Ascending aorta (tissue), 2 donors: Measurements from ENCODE around the gene TBXA2R. TPM values are rescaled to one million over a fixed set of nuclear protein-coding genes. Genes with fewer than 3 reads are reported as not detected.
A peak's percentile ranks its signal among the peaks of the same experiment; 100 is the strongest.

Source experiments
- DNase-seq, 2 donors: peaks; one replicate each; pipeline ENCODE4 v3.0.0-alpha.2; 2019; ENCODE audit warnings: low spot score in 2 of 2
- H3K27ac ChIP-seq, 2 donors: fragments of 200-600 bp; sonication (generic); one replicate each; pipeline ENCODE4 v1.5.1; 2016 to 2017; ENCODE audit warnings: mild to moderate bottlenecking in 1 of 2
- H3K27me3 ChIP-seq: fragments of 200-600 bp; sonication (generic); one replicate; pipeline ENCODE4 v1.5.1; 2017
- H3K36me3 ChIP-seq, 2 donors: fragments of 200-600 bp; sonication (generic); one replicate each; pipeline ENCODE4 v1.5.1; 2016
- H3K4me1 ChIP-seq, 2 donors: fragments of 200-600 bp; sonication (generic); one replicate each; pipeline ENCODE4 v1.5.1; 2016 to 2017; ENCODE audit warnings: mild to moderate bottlenecking in 1 of 2
- H3K4me3 ChIP-seq, 2 donors: fragments of 200-600 bp; sonication (generic); one replicate each; pipeline ENCODE4 v1.5.1; 2016 to 2017; ENCODE audit warnings: mild to moderate bottlenecking in 1 of 2
- H3K9me3 ChIP-seq, 2 donors: fragments of 200-600 bp; sonication (generic); one replicate each; pipeline ENCODE4 v1.5.1; 2016
- intact Hi-C: fragments of 100-400 bp; cut with DNase I; formaldehyde crosslinking; loops from one replicate; pipeline ENCODE4 v1.15.1; 2023
- total RNA-seq: library from RNA; depleted of rRNA; stranded (reverse); fragments of >200 nt; gene quantifications from one replicate; pipeline ENCODE4 v1.1.0, GENCODE V29; 2016
- TF ChIP-seq, protein P1 (sequence below), 3 experiments: fragments of 200-600 bp in 2 of 3; fragments of 450-650 bp in 1 of 3; sonication (generic) in 2 of 3; IDR thresholded peaks; one replicate each; pipeline ENCODE4 v1.5.1; 2016 to 2019; ENCODE audit warnings: antibody characterized with exemption in 3 of 3, mild to moderate bottlenecking in 1 of 3, moderate library complexity in 1 of 3

The TBXA2R gene
- total RNA-seq, 1 donor from 2014 or later: 37.8 TPM

DNA sequence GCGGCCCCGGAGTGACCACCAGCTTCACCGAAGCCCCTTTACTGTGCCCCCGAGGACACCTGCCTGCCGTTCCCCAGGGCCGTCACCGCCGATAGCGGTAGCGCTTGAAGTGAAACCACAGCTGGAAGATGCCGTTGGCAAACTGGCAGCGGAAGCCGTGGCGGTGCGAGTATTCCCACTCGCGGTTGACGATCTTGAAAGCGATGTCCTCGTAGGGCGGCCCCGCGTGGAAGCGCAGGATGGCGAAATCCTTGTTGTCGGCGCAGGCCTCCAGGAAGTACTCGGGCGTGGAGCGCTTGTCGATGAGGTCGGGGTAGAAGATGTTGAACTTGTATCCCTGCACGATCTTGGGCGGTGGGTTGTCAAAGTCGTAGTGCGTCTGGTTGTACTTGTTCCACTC is 5.2 kb upstream of the TBXA2R start:
- Histone ChIP-seq H3K27me3 (no peaks in the 10 kb centered on the region), H3K27ac (no peak overlapping the region), H3K4me1 (peaks cover 25 to 38% of the 10 kb centered on the region in 2 donors), H3K4me3 (no peak overlapping the region), H3K36me3 (peaks cover 27 to 30% of the 10 kb centered on the region in 2 donors), H3K9me3 (no peaks in the 10 kb centered on the region)
- TF ChIP-seq, protein P1, sequence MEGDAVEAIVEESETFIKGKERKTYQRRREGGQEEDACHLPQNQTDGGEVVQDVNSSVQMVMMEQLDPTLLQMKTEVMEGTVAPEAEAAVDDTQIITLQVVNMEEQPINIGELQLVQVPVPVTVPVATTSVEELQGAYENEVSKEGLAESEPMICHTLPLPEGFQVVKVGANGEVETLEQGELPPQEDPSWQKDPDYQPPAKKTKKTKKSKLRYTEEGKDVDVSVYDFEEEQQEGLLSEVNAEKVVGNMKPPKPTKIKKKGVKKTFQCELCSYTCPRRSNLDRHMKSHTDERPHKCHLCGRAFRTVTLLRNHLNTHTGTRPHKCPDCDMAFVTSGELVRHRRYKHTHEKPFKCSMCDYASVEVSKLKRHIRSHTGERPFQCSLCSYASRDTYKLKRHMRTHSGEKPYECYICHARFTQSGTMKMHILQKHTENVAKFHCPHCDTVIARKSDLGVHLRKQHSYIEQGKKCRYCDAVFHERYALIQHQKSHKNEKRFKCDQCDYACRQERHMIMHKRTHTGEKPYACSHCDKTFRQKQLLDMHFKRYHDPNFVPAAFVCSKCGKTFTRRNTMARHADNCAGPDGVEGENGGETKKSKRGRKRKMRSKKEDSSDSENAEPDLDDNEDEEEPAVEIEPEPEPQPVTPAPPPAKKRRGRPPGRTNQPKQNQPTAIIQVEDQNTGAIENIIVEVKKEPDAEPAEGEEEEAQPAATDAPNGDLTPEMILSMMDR (IDR thresholded peaks at IDR 0.05): no peak
- no peak for DNase-seq
- intact Hi-C loops: no loop called here

DNA sequence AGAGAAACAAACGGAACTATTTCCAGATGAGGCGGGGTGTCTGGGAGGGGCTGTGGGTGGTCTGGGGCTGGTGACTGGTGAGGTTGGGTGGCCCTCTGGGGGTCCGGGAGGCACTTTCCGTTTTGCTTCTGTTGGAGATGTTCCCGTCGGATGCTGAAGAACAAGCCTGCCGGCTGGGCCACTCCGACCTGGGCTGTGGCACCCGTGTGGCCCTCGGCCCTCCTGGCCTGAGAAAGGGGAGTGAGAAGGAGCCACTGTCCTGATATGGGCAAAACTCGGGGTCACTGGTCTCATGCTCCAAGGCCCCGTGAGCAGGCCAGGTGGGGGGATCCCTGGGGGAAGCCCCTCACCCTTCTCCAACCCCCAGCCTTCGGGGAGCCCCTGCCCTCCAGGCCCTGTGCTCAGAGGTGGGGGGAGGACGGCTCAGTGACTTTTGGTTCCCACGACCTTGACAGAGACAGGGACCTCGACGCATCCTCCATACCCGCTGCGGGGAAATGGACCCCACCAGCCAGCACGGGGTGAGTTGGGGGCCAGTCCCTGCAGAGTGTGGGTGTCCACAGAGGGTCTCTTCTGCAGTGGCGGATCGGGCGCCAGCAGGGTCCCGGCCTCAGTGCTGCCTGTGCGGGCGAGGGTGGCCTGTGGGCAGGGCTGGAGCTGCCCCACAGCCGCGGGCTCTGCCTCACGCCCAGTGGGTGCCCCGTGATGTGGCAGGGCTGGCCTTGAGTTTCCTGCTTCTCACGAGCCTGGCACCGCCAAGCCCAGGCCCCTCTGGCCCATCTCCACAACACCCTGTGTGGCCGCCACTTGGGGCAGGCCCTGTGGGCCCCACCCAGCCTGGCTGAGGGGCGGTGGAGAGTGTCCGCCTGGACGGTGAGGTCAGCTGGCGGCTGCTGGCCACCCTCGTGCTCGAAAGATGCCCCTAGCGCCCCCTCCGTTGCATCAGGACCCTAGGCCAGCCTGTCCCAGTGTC is 4.4 kb upstream of the TBXA2R start:
- H3K27me3 ChIP-seq: no peaks in the 10 kb centered on the region
- H3K4me1 ChIP-seq: peaks cover 27 to 38% of the 10 kb centered on the region in 2 donors
- TF ChIP-seq, protein P1 (IDR thresholded peaks at IDR 0.05): no peak
- no peak overlapping the region for H3K4me3 ChIP-seq
- peak overlapping the region; percentile 94 to 99 for H3K27ac ChIP-seq
- no peaks in the 10 kb centered on the region for H3K9me3 ChIP-seq
- intact Hi-C loops: no loop called here
- DNase-seq: no peak
- peaks cover 27 to 30% of the 10 kb centered on the region in 2 donors for H3K36me3 ChIP-seq

DNA sequence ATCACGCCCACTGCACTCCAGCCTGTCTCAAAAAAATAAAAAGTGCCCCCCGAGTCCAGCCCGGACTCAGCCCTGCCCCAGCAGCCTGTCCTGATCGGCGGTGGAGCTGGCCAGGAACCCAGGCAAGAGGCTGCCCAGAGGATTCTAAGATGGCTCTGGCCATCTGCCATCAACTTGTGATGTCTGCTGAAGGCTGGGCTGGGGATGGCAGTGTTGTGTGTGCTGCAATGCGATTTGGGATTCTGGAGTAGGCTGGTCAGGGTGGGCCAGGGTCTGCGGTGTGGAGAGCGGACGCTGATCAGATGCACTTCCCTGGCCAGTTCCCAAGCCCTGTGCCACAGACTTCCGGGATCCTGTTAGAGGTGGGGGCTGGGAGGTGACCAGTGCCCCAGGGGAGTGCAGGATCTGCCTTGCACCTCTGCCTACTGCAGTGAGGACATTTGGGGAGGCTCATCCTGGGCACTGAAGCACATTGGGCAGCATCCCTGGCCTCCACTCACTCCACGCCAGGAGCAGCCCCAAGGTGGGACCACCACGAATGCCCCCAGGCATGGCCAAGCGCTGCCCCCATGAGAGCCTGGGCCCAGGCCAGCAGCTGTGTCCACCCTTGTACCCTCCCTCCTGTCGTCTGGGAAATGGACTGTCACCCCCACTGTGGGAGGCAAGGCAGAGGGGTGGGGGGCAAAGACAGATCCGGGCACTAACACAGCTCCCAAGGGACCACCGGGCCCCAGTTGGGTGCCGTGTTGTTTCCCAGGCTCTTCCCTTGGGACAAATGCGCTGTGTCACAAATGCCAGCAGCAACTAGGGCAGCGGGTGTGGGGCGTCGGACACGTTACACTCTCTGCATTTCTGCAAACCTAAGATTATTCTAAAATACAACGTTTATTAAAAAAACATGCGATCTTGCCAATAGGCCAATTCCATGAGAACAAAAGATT is 3.4 kb upstream of the TBXA2R start:
- H3K27me3 ChIP-seq: no peaks in the 10 kb centered on the region
- TF ChIP-seq, protein P1 (IDR thresholded peaks at IDR 0.05): no peak
- H3K27ac ChIP-seq: peak overlapping the region; percentile 94 to 99
- H3K36me3 ChIP-seq: peaks cover 23 to 26% of the 10 kb centered on the region in 2 donors
- H3K9me3 ChIP-seq: no peaks in the 10 kb centered on the region
- H3K4me1 ChIP-seq: peaks cover 31 to 38% of the 10 kb centered on the region in 2 donors
- no peak overlapping the region for H3K4me3 ChIP-seq
- intact Hi-C loops: loop anchor here (5.0 kb wide), 3 partner anchors 53 to 153 kb away; partner anchors contain the start of genes FZR1 and MFSD12
- no peak for DNase-seq

DNA sequence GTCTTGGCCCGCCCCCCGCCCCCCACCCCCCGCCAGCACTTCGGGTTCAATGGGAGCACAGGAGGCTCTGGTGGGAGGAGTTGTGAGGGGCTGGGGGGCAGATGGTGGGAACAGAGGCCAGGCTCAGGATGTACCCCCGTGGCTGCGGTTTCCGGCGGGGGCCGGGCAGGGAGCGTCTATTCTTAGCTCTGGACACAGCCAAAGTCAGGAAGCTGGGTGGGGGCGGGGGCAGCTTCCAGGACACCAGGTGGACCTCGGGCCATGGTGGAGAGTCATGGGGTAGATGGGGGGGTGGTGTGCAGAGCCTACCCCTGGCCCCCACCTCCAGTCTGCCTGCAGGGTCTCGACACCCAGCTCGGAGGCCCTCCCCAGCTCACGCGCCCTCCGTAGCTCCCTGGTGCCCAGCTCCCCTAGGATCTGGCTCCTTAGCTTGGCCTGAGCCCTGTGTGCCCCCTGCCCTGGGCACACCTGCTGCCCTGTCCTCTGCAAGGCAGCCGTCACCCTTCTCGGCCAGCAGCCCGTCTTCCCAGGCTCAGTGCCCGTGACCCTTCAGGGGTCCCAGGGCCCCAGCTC is 2.2 kb upstream of the TBXA2R start:
- no peaks in the 10 kb centered on the region for H3K27me3 ChIP-seq
- peaks cover 23 to 26% of the 10 kb centered on the region in 2 donors for H3K36me3 ChIP-seq
- peaks cover 40 to 49% of the 10 kb centered on the region in 2 donors for H3K4me1 ChIP-seq
- H3K4me3 ChIP-seq: peak overlapping the region in 1 of 2 donors; percentile 96
- DNase-seq: no peak
- no peaks in the 10 kb centered on the region for H3K9me3 ChIP-seq
- TF ChIP-seq, protein P1 (IDR thresholded peaks at IDR 0.05): no peak
- H3K27ac ChIP-seq: peak overlapping the region; percentile 94 to 99
- intact Hi-C loops: loop anchor here (5.0 kb wide), 3 partner anchors 52 to 152 kb away; partner anchors contain the start of genes FZR1 and MFSD12
